HL-60 (cell line): ENCODE data around the gene LRRN2.

ENCODE experiments used
- GABPA ChIP-seq: IDR thresholded peaks from 2 replicates; pipeline ENCODE4 v1.6.1; 2012; ENCODE audit warnings: low read depth
- POLR2AphosphoS5 ChIP-seq: IDR thresholded peaks from 2 replicates; pipeline ENCODE4 v1.6.1; 2012; ENCODE audit warnings: low read depth
- SPI1 ChIP-seq: IDR thresholded peaks from 2 replicates; pipeline ENCODE4 v1.6.1; 2012; ENCODE audit warnings: low read depth, mild to moderate bottlenecking, borderline replicate concordance
- TF ChIP-seq, protein P1 (sequence below): IDR thresholded peaks from one replicate; pipeline ENCODE4 v1.5.1; 2011; ENCODE audit warnings: low read length, control low read depth, inconsistent platforms; ENCODE audit not compliant: insufficient read depth

DNA sequence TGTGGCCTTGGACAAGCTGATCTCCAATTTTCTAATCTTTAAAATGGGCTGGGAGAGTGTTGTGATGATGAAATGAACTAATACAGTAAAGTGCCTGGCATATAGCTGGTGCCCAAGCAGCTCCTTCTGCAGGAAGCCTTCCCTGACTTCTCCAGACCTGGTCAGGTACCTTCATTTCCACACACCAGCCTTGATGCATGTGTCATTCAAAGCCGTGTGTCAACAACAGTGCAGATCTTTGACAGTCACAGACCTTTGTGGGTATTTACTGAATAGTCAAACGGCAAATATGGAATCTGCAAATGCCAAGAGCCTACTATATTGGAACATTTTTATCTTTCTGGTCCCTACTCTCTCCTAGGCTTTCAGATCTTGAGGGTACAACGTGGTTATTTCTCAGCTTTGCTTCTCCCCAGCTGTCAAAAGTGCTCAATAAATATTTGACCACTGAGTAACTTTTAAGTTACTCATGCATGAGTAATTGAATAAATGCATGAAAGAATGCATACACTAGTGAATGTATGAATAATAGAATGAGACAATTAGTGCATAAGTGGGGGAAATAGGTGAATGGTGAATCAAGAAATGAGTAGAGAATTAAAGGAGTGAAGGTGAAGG is 94.0 kb downstream of the LRRN2 start:
- TF ChIP-seq, protein P1, sequence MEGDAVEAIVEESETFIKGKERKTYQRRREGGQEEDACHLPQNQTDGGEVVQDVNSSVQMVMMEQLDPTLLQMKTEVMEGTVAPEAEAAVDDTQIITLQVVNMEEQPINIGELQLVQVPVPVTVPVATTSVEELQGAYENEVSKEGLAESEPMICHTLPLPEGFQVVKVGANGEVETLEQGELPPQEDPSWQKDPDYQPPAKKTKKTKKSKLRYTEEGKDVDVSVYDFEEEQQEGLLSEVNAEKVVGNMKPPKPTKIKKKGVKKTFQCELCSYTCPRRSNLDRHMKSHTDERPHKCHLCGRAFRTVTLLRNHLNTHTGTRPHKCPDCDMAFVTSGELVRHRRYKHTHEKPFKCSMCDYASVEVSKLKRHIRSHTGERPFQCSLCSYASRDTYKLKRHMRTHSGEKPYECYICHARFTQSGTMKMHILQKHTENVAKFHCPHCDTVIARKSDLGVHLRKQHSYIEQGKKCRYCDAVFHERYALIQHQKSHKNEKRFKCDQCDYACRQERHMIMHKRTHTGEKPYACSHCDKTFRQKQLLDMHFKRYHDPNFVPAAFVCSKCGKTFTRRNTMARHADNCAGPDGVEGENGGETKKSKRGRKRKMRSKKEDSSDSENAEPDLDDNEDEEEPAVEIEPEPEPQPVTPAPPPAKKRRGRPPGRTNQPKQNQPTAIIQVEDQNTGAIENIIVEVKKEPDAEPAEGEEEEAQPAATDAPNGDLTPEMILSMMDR, result no peak
- TF ChIP-seq POLR2AphosphoS5 (no peak), GABPA (no peak), SPI1 (no peak)
